22Rv1 (cell line): ENCODE measurements around the gene PTPN18.

Experiments used
- H3K27ac ChIP-seq: fragments of 450-650 bp; 2 replicates; pipeline ENCODE4 v1.5.1; 2017
- CTCF ChIP-seq: fragments of 450-650 bp; IDR thresholded peaks from 2 replicates; pipeline ENCODE4 v1.5.1; 2017; ENCODE audit warnings: mild to moderate bottlenecking
- ZFX ChIP-seq: fragments of 450-650 bp; IDR thresholded peaks from 2 replicates; pipeline ENCODE4 v1.6.1; 2017; ENCODE audit warnings: antibody characterized with exemption, borderline replicate concordance

PTPN18 gene

GRCh38 chr2:130387071-130387400 lies 31.2 kb downstream of the PTPN18 start:
- TF ChIP-seq CTCF (no peak), ZFX (no peak)
- no peak overlapping the region for H3K27ac ChIP-seq

- no peak overlapping the region for H3K27ac ChIP-seq
- TF ChIP-seq CTCF: no peak
- no peak for TF ChIP-seq ZFX
Observed at GRCh38 chr2:130387804-130388203, 31.9 kb downstream of the PTPN18 start.

- no peak for TF ChIP-seq CTCF
- TF ChIP-seq ZFX: no peak
- no peak overlapping the region for H3K27ac ChIP-seq
Observed at GRCh38 chr2:130388221-130388907, 32.5 kb downstream of the PTPN18 start.

- TF ChIP-seq CTCF (no peak), ZFX (no peak)
- H3K27ac ChIP-seq: no peak overlapping the region
Observed at GRCh38 chr2:130389358-130389757, 33.5 kb downstream of the PTPN18 start.

GRCh38 chr2:130389783-130390182 lies 33.9 kb downstream of the PTPN18 start:
- H3K27ac ChIP-seq: no peak overlapping the region
- TF ChIP-seq CTCF (no peak), ZFX (no peak)

GRCh38 chr2:130390460-130391057 lies 34.7 kb downstream of the PTPN18 start:
- no peak for TF ChIP-seq CTCF
- no peak for TF ChIP-seq ZFX
- peak overlapping the region; percentile 82 for H3K27ac ChIP-seq

- TF ChIP-seq CTCF (no peak), ZFX (no peak)
- H3K27ac ChIP-seq: peak overlapping the region; percentile 82
Observed at GRCh38 chr2:130391058-130391871, 35.4 kb downstream of the PTPN18 start.
